ENCODE measurements around the gene SLC41A2.

DNA sequence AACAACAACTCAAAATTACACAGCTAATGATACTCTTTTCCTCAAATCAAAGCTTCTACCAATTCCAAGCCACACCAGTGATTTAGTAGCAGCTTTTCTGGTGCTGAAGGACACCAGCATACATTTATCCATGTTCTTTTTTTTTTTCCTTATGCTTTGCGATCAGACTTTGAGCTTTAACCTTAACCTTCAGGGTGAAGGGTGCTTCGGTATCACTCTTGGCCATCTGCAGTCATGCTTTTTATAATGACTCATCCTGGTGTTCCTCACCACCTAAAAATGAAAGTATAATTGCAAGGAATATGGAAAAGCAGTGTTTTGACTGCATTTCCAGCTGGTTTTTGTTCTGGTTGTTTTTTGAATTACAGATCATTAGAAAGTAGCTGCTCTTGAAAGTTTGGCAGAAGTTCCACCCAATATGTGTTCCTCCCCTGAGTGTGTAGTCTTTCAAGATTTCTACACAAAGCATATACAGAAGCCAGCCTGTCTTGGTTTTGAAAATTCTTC is 1.3 kb upstream of the SLC41A2 start:
- no peak for TF ChIP-seq EP300 (IDR thresholded peaks at IDR 0.05; ENCODE audit: low read depth in 2 of 2, low read length in 2 of 2)
- TF ChIP-seq EP300 (CRISPR knock-in tag; IDR thresholded peaks at IDR 0.05; ENCODE audit: borderline replicate concordance), result no peak
- TF ChIP-seq ZFP1 (CRISPR knock-in tag; IDR thresholded peaks at IDR 0.05), result no peak
- TF ChIP-seq, protein P1, sequence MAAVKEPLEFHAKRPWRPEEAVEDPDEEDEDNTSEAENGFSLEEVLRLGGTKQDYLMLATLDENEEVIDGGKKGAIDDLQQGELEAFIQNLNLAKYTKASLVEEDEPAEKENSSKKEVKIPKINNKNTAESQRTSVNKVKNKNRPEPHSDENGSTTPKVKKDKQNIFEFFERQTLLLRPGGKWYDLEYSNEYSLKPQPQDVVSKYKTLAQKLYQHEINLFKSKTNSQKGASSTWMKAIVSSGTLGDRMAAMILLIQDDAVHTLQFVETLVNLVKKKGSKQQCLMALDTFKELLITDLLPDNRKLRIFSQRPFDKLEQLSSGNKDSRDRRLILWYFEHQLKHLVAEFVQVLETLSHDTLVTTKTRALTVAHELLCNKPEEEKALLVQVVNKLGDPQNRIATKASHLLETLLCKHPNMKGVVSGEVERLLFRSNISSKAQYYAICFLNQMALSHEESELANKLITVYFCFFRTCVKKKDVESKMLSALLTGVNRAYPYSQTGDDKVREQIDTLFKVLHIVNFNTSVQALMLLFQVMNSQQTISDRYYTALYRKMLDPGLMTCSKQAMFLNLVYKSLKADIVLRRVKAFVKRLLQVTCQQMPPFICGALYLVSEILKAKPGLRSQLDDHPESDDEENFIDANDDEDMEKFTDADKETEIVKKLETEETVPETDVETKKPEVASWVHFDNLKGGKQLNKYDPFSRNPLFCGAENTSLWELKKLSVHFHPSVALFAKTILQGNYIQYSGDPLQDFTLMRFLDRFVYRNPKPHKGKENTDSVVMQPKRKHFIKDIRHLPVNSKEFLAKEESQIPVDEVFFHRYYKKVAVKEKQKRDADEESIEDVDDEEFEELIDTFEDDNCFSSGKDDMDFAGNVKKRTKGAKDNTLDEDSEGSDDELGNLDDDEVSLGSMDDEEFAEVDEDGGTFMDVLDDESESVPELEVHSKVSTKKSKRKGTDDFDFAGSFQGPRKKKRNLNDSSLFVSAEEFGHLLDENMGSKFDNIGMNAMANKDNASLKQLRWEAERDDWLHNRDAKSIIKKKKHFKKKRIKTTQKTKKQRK (IDR thresholded peaks at IDR 0.05; ENCODE audit: low read length), result no peak
- TF ChIP-seq, protein P2, sequence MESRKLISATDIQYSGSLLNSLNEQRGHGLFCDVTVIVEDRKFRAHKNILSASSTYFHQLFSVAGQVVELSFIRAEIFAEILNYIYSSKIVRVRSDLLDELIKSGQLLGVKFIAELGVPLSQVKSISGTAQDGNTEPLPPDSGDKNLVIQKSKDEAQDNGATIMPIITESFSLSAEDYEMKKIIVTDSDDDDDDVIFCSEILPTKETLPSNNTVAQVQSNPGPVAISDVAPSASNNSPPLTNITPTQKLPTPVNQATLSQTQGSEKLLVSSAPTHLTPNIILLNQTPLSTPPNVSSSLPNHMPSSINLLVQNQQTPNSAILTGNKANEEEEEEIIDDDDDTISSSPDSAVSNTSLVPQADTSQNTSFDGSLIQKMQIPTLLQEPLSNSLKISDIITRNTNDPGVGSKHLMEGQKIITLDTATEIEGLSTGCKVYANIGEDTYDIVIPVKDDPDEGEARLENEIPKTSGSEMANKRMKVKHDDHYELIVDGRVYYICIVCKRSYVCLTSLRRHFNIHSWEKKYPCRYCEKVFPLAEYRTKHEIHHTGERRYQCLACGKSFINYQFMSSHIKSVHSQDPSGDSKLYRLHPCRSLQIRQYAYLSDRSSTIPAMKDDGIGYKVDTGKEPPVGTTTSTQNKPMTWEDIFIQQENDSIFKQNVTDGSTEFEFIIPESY (CRISPR knock-in tag; IDR thresholded peaks at IDR 0.05), result no peak
- no peak for TF ChIP-seq SAFB2 (CRISPR knock-in tag; IDR thresholded peaks at IDR 0.05; ENCODE audit: borderline replicate concordance, low read depth)
- TF ChIP-seq FOXK1 (CRISPR knock-in tag; IDR thresholded peaks at IDR 0.05; ENCODE audit: borderline replicate concordance, low read depth), result no peak
- TF ChIP-seq, protein P3, sequence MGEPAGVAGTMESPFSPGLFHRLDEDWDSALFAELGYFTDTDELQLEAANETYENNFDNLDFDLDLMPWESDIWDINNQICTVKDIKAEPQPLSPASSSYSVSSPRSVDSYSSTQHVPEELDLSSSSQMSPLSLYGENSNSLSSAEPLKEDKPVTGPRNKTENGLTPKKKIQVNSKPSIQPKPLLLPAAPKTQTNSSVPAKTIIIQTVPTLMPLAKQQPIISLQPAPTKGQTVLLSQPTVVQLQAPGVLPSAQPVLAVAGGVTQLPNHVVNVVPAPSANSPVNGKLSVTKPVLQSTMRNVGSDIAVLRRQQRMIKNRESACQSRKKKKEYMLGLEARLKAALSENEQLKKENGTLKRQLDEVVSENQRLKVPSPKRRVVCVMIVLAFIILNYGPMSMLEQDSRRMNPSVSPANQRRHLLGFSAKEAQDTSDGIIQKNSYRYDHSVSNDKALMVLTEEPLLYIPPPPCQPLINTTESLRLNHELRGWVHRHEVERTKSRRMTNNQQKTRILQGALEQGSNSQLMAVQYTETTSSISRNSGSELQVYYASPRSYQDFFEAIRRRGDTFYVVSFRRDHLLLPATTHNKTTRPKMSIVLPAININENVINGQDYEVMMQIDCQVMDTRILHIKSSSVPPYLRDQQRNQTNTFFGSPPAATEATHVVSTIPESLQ (CRISPR knock-in tag; conservative IDR thresholded peaks at IDR 0.05), result no peak
- no peak for TF ChIP-seq HNRNPL (IDR thresholded peaks at IDR 0.05; ENCODE audit: low read depth, low read length)
- TF ChIP-seq CEBPB (IDR thresholded peaks at IDR 0.05; ENCODE audit: borderline replicate concordance, low read depth, low read length), result no peak
- no peak for TF ChIP-seq SIN3A (IDR thresholded peaks at IDR 0.05; ENCODE audit: borderline replicate concordance, low read depth, low read length)
- TF ChIP-seq, protein P4, sequence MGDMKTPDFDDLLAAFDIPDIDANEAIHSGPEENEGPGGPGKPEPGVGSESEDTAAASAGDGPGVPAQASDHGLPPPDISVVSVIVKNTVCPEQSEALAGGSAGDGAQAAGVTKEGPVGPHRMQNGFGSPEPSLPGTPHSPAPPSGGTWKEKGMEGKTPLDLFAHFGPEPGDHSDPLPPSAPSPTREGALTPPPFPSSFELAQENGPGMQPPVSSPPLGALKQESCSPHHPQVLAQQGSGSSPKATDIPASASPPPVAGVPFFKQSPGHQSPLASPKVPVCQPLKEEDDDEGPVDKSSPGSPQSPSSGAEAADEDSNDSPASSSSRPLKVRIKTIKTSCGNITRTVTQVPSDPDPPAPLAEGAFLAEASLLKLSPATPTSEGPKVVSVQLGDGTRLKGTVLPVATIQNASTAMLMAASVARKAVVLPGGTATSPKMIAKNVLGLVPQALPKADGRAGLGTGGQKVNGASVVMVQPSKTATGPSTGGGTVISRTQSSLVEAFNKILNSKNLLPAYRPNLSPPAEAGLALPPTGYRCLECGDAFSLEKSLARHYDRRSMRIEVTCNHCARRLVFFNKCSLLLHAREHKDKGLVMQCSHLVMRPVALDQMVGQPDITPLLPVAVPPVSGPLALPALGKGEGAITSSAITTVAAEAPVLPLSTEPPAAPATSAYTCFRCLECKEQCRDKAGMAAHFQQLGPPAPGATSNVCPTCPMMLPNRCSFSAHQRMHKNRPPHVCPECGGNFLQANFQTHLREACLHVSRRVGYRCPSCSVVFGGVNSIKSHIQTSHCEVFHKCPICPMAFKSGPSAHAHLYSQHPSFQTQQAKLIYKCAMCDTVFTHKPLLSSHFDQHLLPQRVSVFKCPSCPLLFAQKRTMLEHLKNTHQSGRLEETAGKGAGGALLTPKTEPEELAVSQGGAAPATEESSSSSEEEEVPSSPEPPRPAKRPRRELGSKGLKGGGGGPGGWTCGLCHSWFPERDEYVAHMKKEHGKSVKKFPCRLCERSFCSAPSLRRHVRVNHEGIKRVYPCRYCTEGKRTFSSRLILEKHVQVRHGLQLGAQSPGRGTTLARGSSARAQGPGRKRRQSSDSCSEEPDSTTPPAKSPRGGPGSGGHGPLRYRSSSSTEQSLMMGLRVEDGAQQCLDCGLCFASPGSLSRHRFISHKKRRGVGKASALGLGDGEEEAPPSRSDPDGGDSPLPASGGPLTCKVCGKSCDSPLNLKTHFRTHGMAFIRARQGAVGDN (CRISPR knock-in tag; IDR thresholded peaks at IDR 0.05), result no peak
- TF ChIP-seq SOX6 (IDR thresholded peaks at IDR 0.05), result no peak
- TF ChIP-seq SOX6 (CRISPR knock-in tag; IDR thresholded peaks at IDR 0.05), result no peak
- TF ChIP-seq, protein P5, sequence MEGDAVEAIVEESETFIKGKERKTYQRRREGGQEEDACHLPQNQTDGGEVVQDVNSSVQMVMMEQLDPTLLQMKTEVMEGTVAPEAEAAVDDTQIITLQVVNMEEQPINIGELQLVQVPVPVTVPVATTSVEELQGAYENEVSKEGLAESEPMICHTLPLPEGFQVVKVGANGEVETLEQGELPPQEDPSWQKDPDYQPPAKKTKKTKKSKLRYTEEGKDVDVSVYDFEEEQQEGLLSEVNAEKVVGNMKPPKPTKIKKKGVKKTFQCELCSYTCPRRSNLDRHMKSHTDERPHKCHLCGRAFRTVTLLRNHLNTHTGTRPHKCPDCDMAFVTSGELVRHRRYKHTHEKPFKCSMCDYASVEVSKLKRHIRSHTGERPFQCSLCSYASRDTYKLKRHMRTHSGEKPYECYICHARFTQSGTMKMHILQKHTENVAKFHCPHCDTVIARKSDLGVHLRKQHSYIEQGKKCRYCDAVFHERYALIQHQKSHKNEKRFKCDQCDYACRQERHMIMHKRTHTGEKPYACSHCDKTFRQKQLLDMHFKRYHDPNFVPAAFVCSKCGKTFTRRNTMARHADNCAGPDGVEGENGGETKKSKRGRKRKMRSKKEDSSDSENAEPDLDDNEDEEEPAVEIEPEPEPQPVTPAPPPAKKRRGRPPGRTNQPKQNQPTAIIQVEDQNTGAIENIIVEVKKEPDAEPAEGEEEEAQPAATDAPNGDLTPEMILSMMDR (CRISPR knock-in tag; IDR thresholded peaks at IDR 0.05), result no peak
- no peak for TF ChIP-seq YY1 (IDR thresholded peaks at IDR 0.05; ENCODE audit: insufficient read depth, insufficient replicate concordance, low read depth, low read length)

All from HepG2 (cell line).